Stimulated activated CD8-positive, alpha-beta memory T cell treated with anti-CD3 and anti-CD28 coated beads, Interleukin-7, amount 100 ng/mL, for 1 hour (primary cell): ENCODE measurements around the gene KCNH6.

Experiments
- DNase-seq, 2 donors: peaks; one replicate each; pipeline ENCODE4 v3.0.0-alpha.2; 2020; ENCODE audit warnings: low read depth in 2 of 2

Gene KCNH6, protein sequence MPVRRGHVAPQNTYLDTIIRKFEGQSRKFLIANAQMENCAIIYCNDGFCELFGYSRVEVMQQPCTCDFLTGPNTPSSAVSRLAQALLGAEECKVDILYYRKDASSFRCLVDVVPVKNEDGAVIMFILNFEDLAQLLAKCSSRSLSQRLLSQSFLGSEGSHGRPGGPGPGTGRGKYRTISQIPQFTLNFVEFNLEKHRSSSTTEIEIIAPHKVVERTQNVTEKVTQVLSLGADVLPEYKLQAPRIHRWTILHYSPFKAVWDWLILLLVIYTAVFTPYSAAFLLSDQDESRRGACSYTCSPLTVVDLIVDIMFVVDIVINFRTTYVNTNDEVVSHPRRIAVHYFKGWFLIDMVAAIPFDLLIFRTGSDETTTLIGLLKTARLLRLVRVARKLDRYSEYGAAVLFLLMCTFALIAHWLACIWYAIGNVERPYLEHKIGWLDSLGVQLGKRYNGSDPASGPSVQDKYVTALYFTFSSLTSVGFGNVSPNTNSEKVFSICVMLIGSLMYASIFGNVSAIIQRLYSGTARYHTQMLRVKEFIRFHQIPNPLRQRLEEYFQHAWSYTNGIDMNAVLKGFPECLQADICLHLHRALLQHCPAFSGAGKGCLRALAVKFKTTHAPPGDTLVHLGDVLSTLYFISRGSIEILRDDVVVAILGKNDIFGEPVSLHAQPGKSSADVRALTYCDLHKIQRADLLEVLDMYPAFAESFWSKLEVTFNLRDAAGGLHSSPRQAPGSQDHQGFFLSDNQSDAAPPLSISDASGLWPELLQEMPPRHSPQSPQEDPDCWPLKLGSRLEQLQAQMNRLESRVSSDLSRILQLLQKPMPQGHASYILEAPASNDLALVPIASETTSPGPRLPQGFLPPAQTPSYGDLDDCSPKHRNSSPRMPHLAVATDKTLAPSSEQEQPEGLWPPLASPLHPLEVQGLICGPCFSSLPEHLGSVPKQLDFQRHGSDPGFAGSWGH

DNA sequence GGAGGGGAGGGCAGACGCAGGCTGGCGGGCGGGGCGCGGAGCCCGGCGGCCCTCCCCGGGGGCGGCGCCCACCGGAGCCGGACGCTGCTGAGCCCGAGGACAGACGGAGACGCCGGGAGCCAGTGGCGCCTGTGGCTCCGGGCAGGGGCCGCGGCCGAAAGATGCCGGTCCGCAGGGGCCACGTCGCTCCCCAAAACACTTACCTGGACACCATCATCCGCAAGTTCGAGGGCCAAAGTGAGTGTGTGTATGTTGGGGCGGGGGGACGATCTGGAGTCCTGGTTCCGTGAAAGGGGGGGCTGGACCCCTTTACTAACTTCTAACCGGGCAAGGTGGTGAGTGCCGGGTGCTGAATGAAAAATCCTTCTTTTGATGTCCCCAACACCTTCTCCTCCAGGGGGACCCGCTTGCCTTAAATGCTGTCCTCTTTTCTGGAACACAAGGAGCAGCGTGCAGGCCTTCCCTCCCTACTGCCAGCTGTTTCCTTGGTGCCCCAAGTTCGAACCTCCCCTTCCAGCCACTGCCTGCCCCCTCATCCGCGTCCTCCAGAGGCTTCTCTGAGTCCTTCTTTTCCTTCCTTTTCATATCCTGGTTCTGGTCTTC, at the start of gene KCNH6:
TSS of gene KCNH6 (plus strand) at position 106 of the 603 bp plus-strand sequence. CDS start at position 162, 56 bp downstream.
- no peak for DNase-seq

DNA sequence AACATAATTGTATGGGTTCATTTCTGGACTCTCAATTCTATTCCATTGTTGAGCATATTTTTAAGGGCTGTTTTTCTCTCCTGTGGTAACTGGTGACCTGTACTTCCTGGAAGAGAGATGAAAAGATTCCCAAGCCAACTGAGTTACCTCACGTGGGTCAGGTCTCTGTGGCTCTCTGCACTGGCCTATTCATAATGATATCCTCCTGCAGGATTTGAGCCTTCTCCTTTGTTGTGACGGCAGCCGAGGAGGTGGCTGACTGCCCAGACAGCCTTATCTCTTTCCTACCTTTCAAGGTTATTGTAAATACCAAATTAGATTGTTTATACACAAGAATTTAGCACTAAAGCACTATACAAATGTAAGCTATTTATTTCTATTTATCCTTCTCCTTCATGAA, 49.0 kb upstream of the KCNH6 start:
- no peak for DNase-seq

DNA sequence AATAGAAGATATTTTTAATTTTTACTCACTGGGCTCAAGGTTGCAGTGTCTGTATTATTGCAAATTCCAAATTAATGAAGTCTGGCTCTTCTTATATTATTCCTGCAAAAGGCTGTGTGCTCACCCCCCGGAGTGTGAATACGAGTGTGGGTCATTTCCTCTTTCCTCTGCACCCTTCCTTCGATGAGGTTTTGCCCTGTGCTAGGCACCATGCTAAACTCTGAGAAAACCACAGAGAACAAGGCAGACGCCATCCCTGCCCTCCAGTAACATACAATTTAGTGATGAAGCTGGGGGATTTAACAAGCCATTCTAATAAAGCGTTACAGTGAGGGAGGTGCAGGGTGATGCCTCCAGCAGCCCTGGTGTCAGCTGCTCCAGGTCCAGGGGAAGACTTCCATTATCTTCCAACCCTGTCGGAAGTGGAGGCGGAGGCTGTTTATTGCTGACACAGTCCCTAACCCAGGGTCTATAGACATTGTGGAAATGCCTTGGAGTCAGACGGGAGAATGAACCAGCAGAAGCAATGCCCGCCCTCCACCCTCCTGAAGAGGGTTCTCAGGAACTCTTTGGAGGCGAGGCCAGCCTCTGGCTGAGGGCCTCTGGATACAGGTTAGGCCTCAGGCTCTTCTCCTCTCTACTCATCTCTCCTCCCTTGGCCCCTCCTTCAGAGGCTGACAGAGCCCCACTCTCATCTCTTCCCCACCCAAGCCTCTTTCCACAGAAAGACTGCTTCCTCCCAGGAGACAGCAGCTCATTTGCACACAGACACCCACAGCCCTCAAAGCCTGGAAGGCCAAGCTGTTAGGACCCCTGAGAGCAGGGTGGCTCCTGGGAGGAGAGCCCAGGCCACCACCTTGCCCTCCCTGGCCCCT, 48.3 kb upstream of the KCNH6 start:
- no peak for DNase-seq

DNA sequence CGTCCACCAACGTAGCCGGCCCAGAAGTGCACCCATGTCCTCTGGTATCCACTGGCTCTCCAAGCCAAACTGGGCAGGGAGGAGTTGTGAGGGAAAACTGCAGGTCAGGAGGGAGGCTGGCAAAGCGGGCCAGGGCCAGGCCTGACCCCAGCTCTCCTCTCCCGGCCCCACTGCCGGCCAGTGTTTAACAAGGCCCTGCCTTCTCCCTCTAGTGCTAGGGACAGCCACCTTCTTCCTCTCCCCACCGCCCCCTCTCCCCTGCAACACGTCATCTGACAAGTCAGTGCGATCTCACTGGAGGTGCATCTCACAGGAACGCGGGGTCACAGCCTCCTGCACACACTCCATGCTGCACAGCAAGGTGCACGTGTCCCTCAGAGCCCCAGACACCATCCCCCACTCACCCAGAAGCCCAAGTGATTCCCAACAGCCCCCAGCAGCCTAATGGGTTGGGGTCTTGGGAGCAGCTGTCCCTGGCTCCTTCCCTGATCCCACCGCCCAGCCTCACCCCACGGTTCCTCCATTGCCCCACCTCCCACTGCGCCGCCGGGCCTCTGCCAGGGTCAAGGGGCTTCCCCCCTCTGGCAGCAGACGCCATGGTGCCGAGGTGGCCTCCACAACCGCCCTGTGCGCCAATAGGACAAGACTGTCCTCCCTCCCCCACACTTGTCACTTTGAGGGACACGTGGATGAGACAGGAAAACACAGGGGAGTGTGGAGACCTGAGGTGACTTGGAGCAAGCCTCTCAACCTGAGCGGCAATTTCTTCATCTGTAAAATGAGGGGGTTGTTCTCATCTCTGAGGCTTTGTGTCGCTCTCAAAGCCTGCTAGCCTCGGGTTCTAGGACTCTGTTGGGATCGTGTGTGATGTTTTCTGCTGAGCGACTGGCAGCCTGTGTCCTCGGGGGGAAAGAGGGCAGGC, 47.4 kb upstream of the KCNH6 start:
- no peak for DNase-seq

DNA sequence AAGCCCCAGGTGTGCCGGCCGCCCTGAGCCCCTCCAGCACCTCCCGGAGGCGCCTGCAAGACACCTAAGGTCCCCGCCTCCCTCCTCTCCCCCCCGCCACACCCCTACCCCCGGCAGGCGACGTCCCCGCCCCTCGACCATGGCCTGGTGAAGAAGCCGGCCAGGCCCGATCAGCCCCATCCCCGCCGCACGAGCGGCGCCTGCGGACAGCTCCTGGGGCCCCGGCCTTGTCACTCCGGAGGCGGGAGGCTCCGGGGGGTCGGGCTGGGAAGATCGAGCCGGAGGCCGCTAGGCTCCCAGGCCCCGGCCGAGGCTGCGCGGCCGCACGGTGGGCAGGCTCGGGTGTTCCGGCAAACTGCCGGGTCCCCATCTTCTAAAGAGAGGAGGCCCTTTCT, 46.7 kb upstream of the KCNH6 start:
- DNase-seq: no peak

DNA sequence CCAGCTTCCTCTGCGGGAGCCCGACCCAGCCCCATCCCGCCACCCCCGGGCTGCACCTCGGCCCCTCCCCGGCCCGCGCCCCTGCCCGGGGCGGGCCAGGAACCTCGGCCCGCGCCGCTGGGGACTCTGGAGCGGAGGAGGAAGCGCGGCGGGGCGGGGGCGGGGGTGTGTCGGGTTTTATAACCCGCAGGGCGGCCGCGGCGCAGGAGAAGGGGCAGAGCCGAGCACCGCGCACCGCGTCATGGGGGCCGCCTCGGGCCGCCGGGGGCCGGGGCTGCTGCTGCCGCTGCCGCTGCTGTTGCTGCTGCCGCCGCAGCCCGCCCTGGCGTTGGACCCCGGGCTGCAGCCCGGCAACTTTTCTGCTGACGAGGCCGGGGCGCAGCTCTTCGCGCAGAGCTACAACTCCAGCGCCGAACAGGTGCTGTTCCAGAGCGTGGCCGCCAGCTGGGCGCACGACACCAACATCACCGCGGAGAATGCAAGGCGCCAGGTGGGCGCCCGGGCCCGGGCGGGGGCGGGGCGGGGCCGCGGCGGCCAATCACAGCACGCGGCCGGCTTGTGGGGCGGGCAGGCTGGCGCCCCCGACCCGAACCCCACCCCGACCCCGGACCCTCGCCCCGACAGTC, 46.2 kb upstream of the KCNH6 start, which contains the start of gene ACE:
TSS of gene ACE (plus strand) at position 208 of the 626 bp plus-strand sequence. CDS start at position 242, 34 bp downstream.
- no peak for DNase-seq

DNA sequence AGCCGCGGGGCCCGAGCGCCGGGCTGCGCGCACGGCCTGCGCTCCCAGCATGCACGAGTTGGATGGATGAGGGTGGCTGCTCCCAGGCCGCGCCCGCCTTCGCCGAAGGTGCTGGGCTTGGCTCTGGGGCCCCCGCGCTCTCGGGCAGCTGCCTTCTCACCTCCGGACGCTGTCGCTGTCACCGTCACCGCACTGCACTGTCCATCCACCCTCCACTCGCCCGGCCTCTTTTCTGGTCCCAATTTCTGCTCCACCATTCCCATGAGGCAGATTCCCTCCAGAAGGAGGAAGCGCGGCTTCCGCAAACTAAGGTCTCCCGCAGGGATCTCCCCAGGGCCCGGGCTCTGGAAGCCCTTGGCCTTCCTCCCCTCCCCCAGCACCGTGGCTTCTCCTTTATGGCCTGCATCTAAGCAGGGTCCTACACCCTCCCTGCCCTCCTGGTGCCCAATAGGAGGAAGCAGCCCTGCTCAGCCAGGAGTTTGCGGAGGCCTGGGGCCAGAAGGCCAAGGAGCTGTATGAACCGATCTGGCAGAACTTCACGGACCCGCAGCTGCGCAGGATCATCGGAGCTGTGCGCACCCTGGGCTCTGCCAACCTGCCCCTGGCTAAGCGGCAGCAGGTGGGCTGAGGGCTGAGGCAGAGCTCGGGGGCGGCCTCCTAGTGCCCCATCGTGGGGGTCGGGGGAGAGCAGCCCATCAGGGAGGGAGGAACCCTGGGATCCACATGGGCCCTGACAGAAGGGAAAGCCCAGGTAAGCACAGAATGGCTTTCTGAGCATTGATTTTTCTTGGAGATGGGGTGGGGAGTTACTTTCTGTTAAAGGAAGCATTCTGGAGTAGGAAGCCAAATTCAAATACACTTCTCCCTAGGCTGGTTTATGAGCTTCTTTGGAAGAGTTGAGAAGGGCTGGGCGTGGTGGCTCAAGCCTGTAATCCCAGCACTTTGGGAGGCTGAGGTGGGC, 45.4 kb upstream of the KCNH6 start:
- DNase-seq: no peak

DNA sequence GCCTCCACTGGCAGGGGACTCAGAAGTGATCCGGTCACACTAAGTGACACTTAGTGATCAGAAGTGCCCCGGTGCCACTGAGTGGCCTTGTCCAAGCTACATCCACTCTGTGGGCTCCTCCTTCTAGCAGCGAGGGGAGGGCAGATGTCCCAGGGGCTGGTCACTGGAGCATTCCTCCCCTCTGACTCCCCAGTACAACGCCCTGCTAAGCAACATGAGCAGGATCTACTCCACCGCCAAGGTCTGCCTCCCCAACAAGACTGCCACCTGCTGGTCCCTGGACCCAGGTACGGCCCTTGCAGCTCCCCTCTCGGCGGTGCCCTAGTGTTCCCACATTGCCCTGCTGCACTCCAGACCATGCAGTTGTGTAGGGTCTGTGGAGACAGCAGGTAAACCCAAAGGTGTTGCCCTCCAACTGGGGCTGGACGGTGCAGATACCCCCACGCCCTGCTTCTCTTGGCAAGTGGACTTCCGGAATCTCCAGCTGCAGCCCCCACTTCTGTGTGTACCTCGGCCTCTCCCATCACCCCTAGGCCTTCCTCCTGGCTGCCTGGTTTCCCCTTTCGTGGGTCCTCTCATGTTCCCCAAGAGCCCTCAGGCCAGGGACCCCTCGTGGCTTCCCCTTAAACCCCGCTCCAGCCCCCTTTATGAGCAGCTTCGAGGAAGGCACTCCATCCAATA, 44.2 kb upstream of the KCNH6 start:
- peak; percentile 40 to 55 for DNase-seq

DNA sequence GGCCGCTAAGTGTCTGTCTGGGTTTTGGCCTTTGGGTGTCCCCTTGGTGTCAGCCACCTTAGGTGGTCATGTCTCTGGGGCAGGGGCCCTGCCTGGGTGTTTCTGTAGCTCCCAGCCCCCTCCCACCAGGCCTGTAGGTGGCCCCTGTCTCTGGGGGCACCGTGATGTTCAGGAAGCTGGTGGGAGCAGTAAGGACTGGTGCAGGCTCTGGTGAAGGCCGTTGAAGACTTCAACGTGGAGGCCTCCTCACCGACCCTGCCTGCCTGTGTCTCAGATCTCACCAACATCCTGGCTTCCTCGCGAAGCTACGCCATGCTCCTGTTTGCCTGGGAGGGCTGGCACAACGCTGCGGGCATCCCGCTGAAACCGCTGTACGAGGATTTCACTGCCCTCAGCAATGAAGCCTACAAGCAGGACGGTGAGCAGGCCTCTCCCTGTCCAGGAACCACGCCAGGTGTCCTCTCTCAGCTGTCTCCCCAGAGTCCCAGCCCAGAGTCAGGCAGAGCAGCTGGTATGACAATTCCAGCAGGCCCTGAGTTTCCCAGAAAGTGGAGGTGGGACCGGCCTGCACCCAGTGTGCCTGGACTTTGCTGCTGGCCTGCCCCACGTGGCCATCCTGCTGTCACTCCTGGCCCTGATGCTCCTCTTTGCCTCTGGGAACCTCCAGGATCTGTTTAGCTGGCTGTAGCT, 43.5 kb upstream of the KCNH6 start:
- DNase-seq: no peak

DNA sequence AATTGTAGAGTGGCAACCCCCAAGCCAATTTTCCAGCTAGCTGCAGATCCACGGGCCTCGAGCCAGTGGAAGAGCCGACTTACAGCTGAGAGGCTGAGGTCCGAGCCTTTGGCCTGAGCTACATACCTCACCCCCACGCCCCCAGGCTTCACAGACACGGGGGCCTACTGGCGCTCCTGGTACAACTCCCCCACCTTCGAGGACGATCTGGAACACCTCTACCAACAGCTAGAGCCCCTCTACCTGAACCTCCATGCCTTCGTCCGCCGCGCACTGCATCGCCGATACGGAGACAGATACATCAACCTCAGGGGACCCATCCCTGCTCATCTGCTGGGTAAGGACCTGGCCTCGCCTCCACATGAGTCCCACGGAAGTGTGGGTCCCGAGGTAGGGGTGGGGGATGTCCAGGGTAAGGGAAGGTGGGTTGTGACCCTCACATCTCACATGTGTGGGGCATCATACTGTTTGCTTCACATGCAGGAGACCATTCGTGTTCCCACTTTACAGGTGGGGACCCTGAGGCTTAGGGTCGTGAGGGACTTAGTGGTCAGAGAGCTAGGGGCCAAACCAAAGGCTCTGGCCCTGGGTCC, 42.9 kb upstream of the KCNH6 start:
- DNase-seq: no peak

DNA sequence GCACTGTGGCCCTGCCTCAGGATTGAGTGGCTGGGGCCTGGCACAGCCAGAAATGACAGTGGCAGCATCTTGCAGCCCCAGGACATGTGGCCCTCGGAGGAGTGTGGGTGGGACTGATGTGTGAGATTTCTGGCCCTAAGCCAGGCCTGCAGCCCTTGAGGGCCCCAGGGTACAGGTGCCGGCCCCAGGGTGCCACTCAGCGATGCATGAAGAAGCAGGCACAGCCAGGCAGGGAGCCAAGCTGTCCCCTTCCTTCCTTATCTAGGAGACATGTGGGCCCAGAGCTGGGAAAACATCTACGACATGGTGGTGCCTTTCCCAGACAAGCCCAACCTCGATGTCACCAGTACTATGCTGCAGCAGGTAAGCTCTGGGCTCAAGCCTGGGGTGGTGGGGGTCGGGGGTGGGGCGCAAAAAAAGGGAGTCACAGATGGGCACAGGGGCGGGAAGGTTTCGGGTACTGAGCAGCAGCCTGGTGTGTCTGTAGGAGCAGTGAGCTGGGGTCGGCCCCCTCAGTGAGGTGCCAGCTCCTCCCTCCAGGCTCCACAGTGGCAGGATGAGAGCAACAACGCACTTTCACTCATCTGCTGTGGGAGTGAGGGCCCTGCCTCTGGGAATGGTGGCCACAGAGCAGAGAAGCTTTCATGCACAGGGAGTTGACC, 42.2 kb upstream of the KCNH6 start:
- no peak for DNase-seq

DNA sequence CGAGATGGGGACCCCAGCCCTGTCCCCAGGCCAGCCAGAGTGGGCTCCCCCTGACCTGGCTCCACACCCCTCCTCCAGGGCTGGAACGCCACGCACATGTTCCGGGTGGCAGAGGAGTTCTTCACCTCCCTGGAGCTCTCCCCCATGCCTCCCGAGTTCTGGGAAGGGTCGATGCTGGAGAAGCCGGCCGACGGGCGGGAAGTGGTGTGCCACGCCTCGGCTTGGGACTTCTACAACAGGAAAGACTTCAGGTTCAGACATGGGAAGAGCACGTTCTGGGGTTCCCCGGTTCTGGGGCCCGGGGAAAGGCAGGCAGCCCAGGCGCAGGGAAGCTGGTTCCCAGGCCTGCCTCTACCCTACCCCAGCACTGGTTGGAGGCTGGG, 41.7 kb upstream of the KCNH6 start:
- no peak for DNase-seq

DNA sequence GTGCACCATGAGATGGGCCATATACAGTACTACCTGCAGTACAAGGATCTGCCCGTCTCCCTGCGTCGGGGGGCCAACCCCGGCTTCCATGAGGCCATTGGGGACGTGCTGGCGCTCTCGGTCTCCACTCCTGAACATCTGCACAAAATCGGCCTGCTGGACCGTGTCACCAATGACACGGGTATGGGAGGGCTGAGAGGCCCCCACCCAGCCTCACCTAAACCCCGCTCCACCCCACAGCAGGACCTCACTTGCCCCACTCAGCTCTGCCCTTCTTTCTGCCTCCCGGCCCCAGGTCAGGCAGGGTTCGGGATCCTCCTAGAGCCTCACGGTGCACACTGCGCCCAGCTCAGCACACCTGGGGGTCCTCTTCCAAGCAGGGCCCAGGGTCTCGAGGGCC, 40.6 kb upstream of the KCNH6 start:
- no peak for DNase-seq

DNA sequence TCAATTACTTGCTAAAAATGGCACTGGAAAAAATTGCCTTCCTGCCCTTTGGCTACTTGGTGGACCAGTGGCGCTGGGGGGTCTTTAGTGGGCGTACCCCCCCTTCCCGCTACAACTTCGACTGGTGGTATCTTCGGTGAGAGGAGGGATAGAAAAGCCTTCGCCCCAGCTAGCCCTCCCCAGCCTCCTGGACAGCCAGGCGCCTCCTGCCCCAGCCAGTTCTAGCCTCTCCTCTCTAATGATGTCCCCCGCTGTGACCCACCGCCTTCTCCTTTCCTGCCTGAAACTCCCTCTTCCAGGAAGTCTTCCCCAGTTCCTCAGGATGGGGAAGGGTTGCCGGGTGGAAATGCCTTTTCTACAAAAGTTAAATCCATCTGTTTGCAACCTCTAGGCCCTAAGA, 40.1 kb upstream of the KCNH6 start:
- no peak for DNase-seq

DNA sequence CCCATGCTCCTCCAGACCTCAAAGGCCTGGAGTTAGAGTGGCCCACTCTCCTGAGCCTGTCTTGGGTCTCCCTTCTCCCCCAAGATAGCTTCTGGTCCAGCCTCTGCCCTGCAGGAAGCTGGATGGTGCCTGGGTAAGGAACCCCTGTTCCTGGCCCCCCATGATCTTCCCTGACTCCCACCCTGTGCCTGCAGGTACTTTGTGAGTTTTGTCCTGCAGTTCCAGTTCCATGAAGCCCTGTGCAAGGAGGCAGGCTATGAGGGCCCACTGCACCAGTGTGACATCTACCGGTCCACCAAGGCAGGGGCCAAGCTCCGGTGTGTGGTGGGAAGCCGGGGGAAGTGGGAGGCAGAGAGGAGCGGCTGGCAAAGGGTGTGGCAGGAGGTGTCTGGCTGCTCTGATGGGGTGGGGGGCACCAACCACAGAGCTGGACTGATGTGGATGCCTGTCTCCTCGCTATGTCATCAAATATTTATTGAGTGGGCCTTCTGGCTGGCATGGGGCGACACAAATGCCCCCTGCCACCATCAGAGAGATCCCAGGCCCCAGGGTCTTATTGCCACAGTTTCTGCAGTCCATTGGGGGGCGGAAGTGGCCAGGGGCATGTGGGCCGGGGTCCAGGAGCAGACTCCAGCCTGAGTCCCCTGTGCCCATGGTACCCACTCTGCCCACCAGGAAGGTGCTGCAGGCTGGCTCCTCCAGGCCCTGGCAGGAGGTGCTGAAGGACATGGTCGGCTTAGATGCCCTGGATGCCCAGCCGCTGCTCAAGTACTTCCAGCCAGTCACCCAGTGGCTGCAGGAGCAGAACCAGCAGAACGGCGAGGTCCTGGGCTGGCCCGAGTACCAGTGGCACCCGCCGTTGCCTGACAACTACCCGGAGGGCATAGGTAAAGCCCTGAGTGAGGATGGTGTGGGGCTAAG, 39.2 kb upstream of the KCNH6 start:
- DNase-seq: no peak
